Lower leg skin (tissue), 4 donors: ENCODE data around the gene RPTOR. TPM values are rescaled to one million over a fixed set of nuclear protein-coding genes. Genes with fewer than 3 reads are reported as not detected.

Source experiments
- DNase-seq, 2 donors: peaks; one replicate each; pipeline ENCODE4 v3.0.0-alpha.2; 2019; ENCODE audit warnings: low spot score in 2 of 2
- H3K4me3 ChIP-seq: fragments of 200-600 bp; sonication (generic); 2 replicates; pipeline ENCODE4 v1.5.1; 2017; ENCODE audit warnings: mild to moderate bottlenecking, low read depth; ENCODE audit not compliant: poor library complexity, severe bottlenecking
- CTCF ChIP-seq, 3 donors: fragments of 450-650 bp; IDR thresholded peaks; one replicate each; pipeline ENCODE4 v1.5.1; 2016; ENCODE audit warnings: antibody characterized with exemption in 3 of 3, mild to moderate bottlenecking in 3 of 3, moderate library complexity in 2 of 3
- POLR2A ChIP-seq, 2 donors: fragments of 450-650 bp; IDR thresholded peaks; one replicate each; pipeline ENCODE4 v1.6.1; 2016 to 2017; ENCODE audit warnings: antibody characterized with exemption in 2 of 2, mild to moderate bottlenecking in 1 of 2, moderate library complexity in 1 of 2
- WGBS, 2 donors: methylation state at CpG; one replicate each; pipeline ENCODE4 v1.1.5; 2018; 5-methylcytosine and 5-hydroxymethylcytosine counted together
- intact Hi-C: fragments of 100-400 bp; cut with DNase I; formaldehyde crosslinking; loops from one replicate; pipeline ENCODE4 v1.15.0; 2023; ENCODE audit warnings: low total_unique reads
- total RNA-seq, 4 donors: library from RNA; depleted of rRNA; stranded (reverse); fragments of >200 nt; gene quantifications; one replicate each; pipeline ENCODE4 v1.1.0, GENCODE V29; 2016

RPTOR gene
- total RNA-seq, 4 donors from 2014 or later = 30.7 to 68.2 (median 39.8) TPM

GRCh38 chr17:80964859-80965580 is 420.4 kb downstream of the RPTOR start:
- no peak for DNase-seq
- H3K4me3 ChIP-seq = no peak overlapping the region
- WGBS, 2 donors = 89 to 90% methylated on average over 27 to 35 of the region's 36 CpGs
- intact Hi-C loops = loop anchor here (10.0 kb wide), 1 partner anchor 100 kb away; no protein-coding TSS in a partner anchor
- TF ChIP-seq POLR2A (IDR thresholded peaks at IDR 0.05) (no peak), CTCF (IDR thresholded peaks at IDR 0.05) (no peak)

GRCh38 chr17:80965606-80966005 is 421.0 kb downstream of the RPTOR start:
- no peak overlapping the region for H3K4me3 ChIP-seq
- DNase-seq = no peak
- 89% methylated on average over 21 of the region's 21 CpGs for WGBS, 2 donors
- intact Hi-C loops = loop anchor here (10.0 kb wide), 1 partner anchor 101 kb away; no protein-coding TSS in a partner anchor
- TF ChIP-seq CTCF (IDR thresholded peaks at IDR 0.05) (no peak), POLR2A (IDR thresholded peaks at IDR 0.05) (no peak)

GRCh38 chr17:80967404-80967872 is 422.8 kb downstream of the RPTOR start:
- intact Hi-C loops = loop anchor here (1.0 to 10.0 kb wide), 2 partner anchors 37 to 103 kb away; no protein-coding TSS in a partner anchor
- no peak for DNase-seq
- H3K4me3 ChIP-seq = no peak overlapping the region
- 60 to 83% methylated on average over 13 to 14 of the region's 19 CpGs for WGBS, 2 donors
- TF ChIP-seq POLR2A (IDR thresholded peaks at IDR 0.05) (no peak), CTCF (IDR thresholded peaks at IDR 0.05) (no peak)

- no peak overlapping the region for H3K4me3 ChIP-seq
- no peak for DNase-seq
- intact Hi-C loops = loop anchor here (10.0 kb wide), 1 partner anchor 104 kb away; no protein-coding TSS in a partner anchor
These were observed 424.0 kb downstream of the RPTOR start for GRCh38 chr17:80968602-80969029.

GRCh38 chr17:80969030-80969673 is 424.5 kb downstream of the RPTOR start:
- TF ChIP-seq CTCF (IDR thresholded peaks at IDR 0.05) (no peak), POLR2A (IDR thresholded peaks at IDR 0.05) (no peak)
- no peak overlapping the region for H3K4me3 ChIP-seq
- no peak for DNase-seq
- WGBS, 2 donors = 37 to 48% methylated on average over 12 to 20 of the region's 20 CpGs
- intact Hi-C loops = loop anchor here (10.0 kb wide), 1 partner anchor 104 kb away; no protein-coding TSS in a partner anchor

More at GRCh38 chr17:80968602-80969029, 424.0 kb downstream of the RPTOR start:
- TF ChIP-seq POLR2A (IDR thresholded peaks at IDR 0.05) = no peak
- TF ChIP-seq CTCF (IDR thresholded peaks at IDR 0.05) = no peak
- WGBS, 2 donors = 29 to 48% methylated on average over 14 to 16 of the region's 17 CpGs
